Neuronal stem cell (in vitro differentiated cells): ENCODE measurements around the gene HSP90AA1.

Experiments
- DNase-seq: peaks from one replicate; pipeline ENCODE4 v3.0.0-alpha.2; 2013; ENCODE audit warnings: low spot score
- H2AFZ ChIP-seq: one replicate; pipeline ENCODE4 v1.6.1; 2013; ENCODE audit warnings: mild to moderate bottlenecking, low read length, inconsistent platforms
- H2AK5ac ChIP-seq: 2 replicates; pipeline ENCODE4 v1.6.1; 2013; ENCODE audit warnings: low read depth, mild to moderate bottlenecking, inconsistent platforms, low read length, moderate library complexity, mixed read lengths
- H2BK120ac ChIP-seq: 2 replicates; pipeline ENCODE4 v1.6.1; 2013; ENCODE audit warnings: low read depth, mild to moderate bottlenecking, inconsistent platforms, low read length, moderate library complexity, mixed read lengths
- H2BK12ac ChIP-seq: one replicate; pipeline ENCODE4 v1.6.1; 2013; ENCODE audit warnings: low read length, inconsistent platforms
- H2BK15ac ChIP-seq: 2 replicates; pipeline ENCODE4 v1.6.1; 2013; ENCODE audit warnings: mild to moderate bottlenecking, low read length, inconsistent platforms, mixed read lengths
- H2BK5ac ChIP-seq: one replicate; pipeline ENCODE4 v1.6.1; 2013; ENCODE audit warnings: inconsistent platforms, mild to moderate bottlenecking, low read length, moderate library complexity
- H3K14ac ChIP-seq: one replicate; pipeline ENCODE4 v1.6.1; 2013; ENCODE audit warnings: low read length, inconsistent platforms
- H3K18ac ChIP-seq: 2 replicates; pipeline ENCODE4 v1.6.1; 2013; ENCODE audit warnings: low read length, inconsistent platforms
- H3K23ac ChIP-seq: 2 replicates; pipeline ENCODE4 v1.6.1; 2013; ENCODE audit warnings: low read depth, mild to moderate bottlenecking, mixed read lengths, low read length, inconsistent platforms; ENCODE audit not compliant: poor library complexity
- H3K27ac ChIP-seq: replicated peaks from 3 replicates; pipeline ENCODE4 v1.5.1; 2013; ENCODE audit warnings: low read length, inconsistent platforms
- H3K27me3 ChIP-seq, 3 experiments: 2 replicates each; pipeline ENCODE4 v1.6.1; 2013; ENCODE audit warnings: low read length in 3 of 3, mild to moderate bottlenecking in 2 of 3, inconsistent platforms in 1 of 3, low read depth in 1 of 3, mixed read lengths in 1 of 3, moderate library complexity in 1 of 3; ENCODE audit not compliant: control insufficient read depth in 3 of 3, insufficient read depth in 3 of 3
- H3K36me3 ChIP-seq, 2 donors: replicated peaks in 1 of 2; 2 replicates each; pipeline ENCODE4 v1.6.1; 2013; ENCODE audit warnings: low read length in 2 of 2; ENCODE audit not compliant: control insufficient read depth in 2 of 2, insufficient read depth in 2 of 2
- H3K4ac ChIP-seq: 2 replicates; pipeline ENCODE4 v1.6.1; 2013; ENCODE audit warnings: inconsistent platforms, mild to moderate bottlenecking, low read length, moderate library complexity
- H3K4me1 ChIP-seq, 2 donors: 1 replicate in 1 of 2; 2 replicates in 1 of 2; pipeline ENCODE4 v1.6.1; 2013; ENCODE audit warnings: low read length in 2 of 2, low read depth in 1 of 2; ENCODE audit not compliant: control insufficient read depth in 2 of 2, insufficient read depth in 1 of 2
- H3K4me2 ChIP-seq: one replicate; pipeline ENCODE4 v1.6.1; 2013; ENCODE audit warnings: mild to moderate bottlenecking, low read length, inconsistent platforms; ENCODE audit not compliant: insufficient read depth, poor library complexity, severe bottlenecking
- H3K4me3 ChIP-seq, 2 donors: 2 replicates each; pipeline ENCODE4 v1.5.1; 2013; ENCODE audit warnings: low read length in 2 of 2, mild to moderate bottlenecking in 2 of 2, inconsistent platforms in 1 of 2, moderate library complexity in 1 of 2
- H3K79me1 ChIP-seq: one replicate; pipeline ENCODE4 v1.6.1; 2013; ENCODE audit warnings: low read depth, mild to moderate bottlenecking, inconsistent platforms, low read length, moderate library complexity
- H3K9ac ChIP-seq: one replicate; pipeline ENCODE4 v1.6.1; 2013; ENCODE audit warnings: mild to moderate bottlenecking, low read depth, low read length, inconsistent platforms; ENCODE audit not compliant: poor library complexity
- H3K9me3 ChIP-seq, 2 donors: replicated peaks in 1 of 2; 2 replicates each; pipeline versions ENCODE3 to v1.6.1; 2013; ENCODE audit warnings: low read length in 2 of 2, mild to moderate bottlenecking in 2 of 2, inconsistent platforms in 1 of 2, low read depth in 1 of 2, mixed read lengths in 1 of 2, moderate library complexity in 1 of 2; ENCODE audit not compliant: control insufficient read depth in 2 of 2, insufficient read depth in 1 of 2
- H4K8ac ChIP-seq: one replicate; pipeline ENCODE4 v1.6.1; 2013; ENCODE audit warnings: low read depth, mild to moderate bottlenecking, inconsistent platforms, low read length, moderate library complexity
- H4K91ac ChIP-seq: one replicate; pipeline ENCODE4 v1.6.1; 2013; ENCODE audit warnings: low read length, low read depth, mild to moderate bottlenecking, inconsistent platforms; ENCODE audit not compliant: poor library complexity
- WGBS, 2 donors: extraction: QIAGEN DNeasy Blood & Tissue Kit; methylation state at CpG; one replicate each; pipeline ENCODE4 v1.1.7; 2013; ENCODE audit warnings: missing lambda C conversion rate in 2 of 2, mixed read lengths in 1 of 2; ENCODE audit not compliant: insufficient read length in 2 of 2, insufficient replicate concordance in 1 of 2; ENCODE audit errors: extremely low coverage in 2 of 2; 5-methylcytosine and 5-hydroxymethylcytosine counted together

Gene HSP90AA1

DNA sequence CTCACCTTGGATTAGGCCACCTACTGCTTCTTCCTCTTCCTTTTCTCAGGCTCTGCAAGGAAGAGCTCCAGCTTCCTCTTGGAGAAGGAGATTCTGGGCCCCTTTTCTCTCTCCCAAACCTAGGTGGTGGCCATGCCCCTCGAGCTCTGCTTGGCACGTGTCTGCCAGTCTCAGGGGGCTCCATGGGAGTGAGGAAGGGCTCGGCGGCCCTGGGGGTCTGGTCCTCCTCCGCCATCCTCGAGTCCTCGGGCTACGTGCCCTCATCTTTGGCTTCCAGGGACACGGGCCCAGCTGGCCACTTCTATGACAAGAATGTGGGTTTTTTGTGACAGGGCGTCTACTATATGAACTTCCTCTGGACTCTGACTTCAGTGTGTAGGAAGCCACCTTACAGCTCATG lies 34.3 kb downstream of the HSP90AA1 start:
- H3K4ac ChIP-seq = no peak overlapping the region
- no peak overlapping the region for H3K4me3 ChIP-seq
- H2BK12ac ChIP-seq = no peak overlapping the region
- H2BK5ac ChIP-seq = no peak overlapping the region
- DNase-seq = no peak
- H4K91ac ChIP-seq = no peak overlapping the region
- H2AFZ ChIP-seq = no peak overlapping the region
- H3K4me2 ChIP-seq = no peak overlapping the region
- no peak overlapping the region for H2AK5ac ChIP-seq
- H3K27ac ChIP-seq = no peak overlapping the region
- H3K9ac ChIP-seq = no peak overlapping the region
- peaks cover 10% of the 10 kb centered on the region for H3K79me1 ChIP-seq
- H2BK120ac ChIP-seq = no peak overlapping the region
- H3K4me1 ChIP-seq = peaks cover 0 to 7% of the 10 kb centered on the region in 2 donors
- H2BK15ac ChIP-seq = no peak overlapping the region
- H3K23ac ChIP-seq = no peak overlapping the region
- H3K14ac ChIP-seq = peak overlapping the region; percentile 21
- peaks cover 0 to 6% of the 10 kb centered on the region in 2 donors for H3K9me3 ChIP-seq
- no CpG with 5 or more reads among the region's 10 CpGs for WGBS, 2 donors
- no peak overlapping the region for H4K8ac ChIP-seq
- H3K27me3 ChIP-seq = no peaks in the 10 kb centered on the region
- no peak overlapping the region for H3K18ac ChIP-seq
- H3K36me3 ChIP-seq = peaks cover 42 to 72% of the 10 kb centered on the region in 2 donors

DNA sequence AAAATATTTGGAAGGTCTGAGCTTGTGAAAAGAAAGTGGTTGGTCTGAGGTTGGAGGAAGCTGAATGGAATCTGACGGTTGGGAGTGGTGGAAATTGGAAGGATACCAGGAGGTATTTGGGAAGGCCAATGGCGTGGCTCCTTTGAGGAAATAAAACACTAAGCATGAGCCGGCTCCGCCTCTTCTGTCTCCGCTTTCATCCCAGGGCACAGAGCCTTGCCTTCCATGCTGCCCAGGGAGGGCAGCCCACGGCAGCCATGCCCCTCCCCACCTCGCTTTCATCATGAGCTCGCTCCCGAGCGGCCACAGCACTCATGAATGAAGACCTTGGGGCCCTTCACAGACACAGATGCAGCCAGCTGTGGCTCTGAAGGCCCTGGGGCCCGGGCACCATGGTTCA lies 36.2 kb downstream of the HSP90AA1 start:
- Histone ChIP-seq H4K8ac (no peak overlapping the region), H3K36me3 (peaks cover 42 to 87% of the 10 kb centered on the region in 2 donors), H2BK12ac (no peak overlapping the region), H3K4ac (no peak overlapping the region), H3K14ac (no peak overlapping the region), H3K23ac (no peak overlapping the region), H2AK5ac (no peak overlapping the region), H3K27me3 (no peaks in the 10 kb centered on the region), H3K4me1 (peaks cover 0 to under 1% of the 10 kb centered on the region in 2 donors), H2BK15ac (no peak overlapping the region), H3K27ac (no peak overlapping the region), H2BK120ac (no peak overlapping the region), H3K4me3 (no peak overlapping the region), H4K91ac (no peak overlapping the region), H3K9me3 (no peaks in the 10 kb centered on the region), H3K9ac (no peak overlapping the region), H2BK5ac (no peak overlapping the region), H3K18ac (no peak overlapping the region), H2AFZ (no peak overlapping the region), H3K79me1 (peaks cover 12% of the 10 kb centered on the region), H3K4me2 (no peak overlapping the region)
- WGBS, 2 donors = no CpG with 5 or more reads among the region's 11 CpGs
- DNase-seq = no peak

DNA sequence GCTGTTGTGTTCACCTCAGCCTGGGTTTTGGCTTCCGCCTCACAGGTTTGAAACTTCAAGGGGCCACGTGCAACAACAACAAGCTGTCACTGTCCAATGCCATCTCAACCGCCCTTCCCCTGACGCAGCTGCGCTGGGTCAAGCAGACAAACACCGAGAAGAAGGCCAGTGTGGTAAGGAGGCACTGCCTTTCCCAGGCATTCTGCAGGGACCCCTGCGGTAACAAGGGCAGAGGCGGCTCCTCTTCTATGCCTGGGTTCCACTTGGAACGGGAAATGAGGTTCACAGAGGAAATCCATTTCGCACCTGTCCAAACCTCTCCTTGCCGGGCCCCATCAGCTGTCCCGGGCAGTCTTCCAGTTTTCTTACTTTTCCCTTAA lies 36.8 kb downstream of the HSP90AA1 start:
- no peaks in the 10 kb centered on the region for H3K4me1 ChIP-seq
- H3K23ac ChIP-seq = no peak overlapping the region
- H3K36me3 ChIP-seq = peaks cover 40 to 87% of the 10 kb centered on the region in 2 donors
- no peak overlapping the region for H4K8ac ChIP-seq
- no peak overlapping the region for H3K18ac ChIP-seq
- H3K14ac ChIP-seq = no peak overlapping the region
- H2BK15ac ChIP-seq = no peak overlapping the region
- H2BK5ac ChIP-seq = no peak overlapping the region
- WGBS, 2 donors = no CpG with 5 or more reads among the region's 12 CpGs
- H3K79me1 ChIP-seq = peaks cover 12% of the 10 kb centered on the region
- H3K4me3 ChIP-seq = no peak overlapping the region
- no peak overlapping the region for H4K91ac ChIP-seq
- H2AFZ ChIP-seq = no peak overlapping the region
- no peak overlapping the region for H2BK120ac ChIP-seq
- no peak for DNase-seq
- H3K4ac ChIP-seq = no peak overlapping the region
- H3K4me2 ChIP-seq = no peak overlapping the region
- H3K27ac ChIP-seq = no peak overlapping the region
- no peaks in the 10 kb centered on the region for H3K9me3 ChIP-seq
- no peak overlapping the region for H2BK12ac ChIP-seq
- H2AK5ac ChIP-seq = no peak overlapping the region
- no peaks in the 10 kb centered on the region for H3K27me3 ChIP-seq
- no peak overlapping the region for H3K9ac ChIP-seq

DNA sequence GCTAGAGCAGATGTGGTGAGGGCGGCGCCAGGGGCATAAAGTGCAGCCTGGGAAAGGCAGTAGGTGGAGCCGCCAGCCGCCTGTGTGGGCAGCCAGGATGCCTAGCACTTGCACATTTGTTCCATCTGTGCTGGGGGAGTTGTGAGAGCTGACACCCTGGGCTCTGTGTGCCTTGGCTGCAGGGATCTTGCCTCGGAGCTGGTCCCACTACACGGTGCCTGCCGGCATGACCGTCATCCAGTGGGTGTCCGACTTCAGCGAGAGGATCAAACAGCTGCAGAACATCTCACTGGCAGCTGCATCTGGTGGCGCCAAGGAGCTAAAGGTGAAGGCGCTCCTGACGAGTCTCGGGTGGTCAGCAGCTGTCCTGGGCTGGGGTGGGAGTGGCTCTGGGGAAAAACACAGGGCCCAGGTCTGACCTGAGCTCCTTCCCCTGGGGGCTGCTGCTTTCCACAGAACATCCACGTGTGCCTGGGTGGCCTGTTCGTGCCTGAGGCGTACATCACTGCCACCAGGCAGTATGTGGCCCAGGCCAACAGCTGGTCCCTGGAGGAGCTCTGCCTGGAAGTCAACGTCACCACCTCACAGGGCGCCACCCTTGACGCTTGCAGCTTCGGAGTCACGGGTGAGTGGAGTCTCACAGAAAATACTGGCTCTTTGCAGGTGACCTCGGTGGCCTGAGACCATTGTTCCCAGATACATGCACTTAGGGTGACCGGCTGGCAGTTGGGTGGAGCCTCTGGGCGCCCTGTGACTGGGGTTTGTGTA lies 37.4 kb downstream of the HSP90AA1 start:
- WGBS, 2 donors = no CpG with 5 or more reads among the region's 25 CpGs
- H3K4me3 ChIP-seq = no peak overlapping the region
- H4K91ac ChIP-seq = no peak overlapping the region
- peak overlapping the region; percentile 58 for H2BK12ac ChIP-seq
- no peak overlapping the region for H2BK120ac ChIP-seq
- H2AFZ ChIP-seq = no peak overlapping the region
- DNase-seq = no peak
- no peak overlapping the region for H3K18ac ChIP-seq
- no peak overlapping the region for H3K14ac ChIP-seq
- peaks cover 44 to 90% of the 10 kb centered on the region in 2 donors for H3K36me3 ChIP-seq
- H2BK15ac ChIP-seq = no peak overlapping the region
- peaks cover 12% of the 10 kb centered on the region for H3K79me1 ChIP-seq
- H3K9me3 ChIP-seq = no peaks in the 10 kb centered on the region
- no peak overlapping the region for H3K27ac ChIP-seq
- H3K4ac ChIP-seq = no peak overlapping the region
- H4K8ac ChIP-seq = peak overlapping the region; percentile 82
- no peaks in the 10 kb centered on the region for H3K4me1 ChIP-seq
- no peaks in the 10 kb centered on the region for H3K27me3 ChIP-seq
- H3K9ac ChIP-seq = peak overlapping the region; percentile 30
- no peak overlapping the region for H2AK5ac ChIP-seq
- no peak overlapping the region for H2BK5ac ChIP-seq
- peak overlapping the region; percentile 65 for H3K23ac ChIP-seq
- H3K4me2 ChIP-seq = peak overlapping the region; percentile 11
